ENCODE results near the gene DMD.

DNA sequence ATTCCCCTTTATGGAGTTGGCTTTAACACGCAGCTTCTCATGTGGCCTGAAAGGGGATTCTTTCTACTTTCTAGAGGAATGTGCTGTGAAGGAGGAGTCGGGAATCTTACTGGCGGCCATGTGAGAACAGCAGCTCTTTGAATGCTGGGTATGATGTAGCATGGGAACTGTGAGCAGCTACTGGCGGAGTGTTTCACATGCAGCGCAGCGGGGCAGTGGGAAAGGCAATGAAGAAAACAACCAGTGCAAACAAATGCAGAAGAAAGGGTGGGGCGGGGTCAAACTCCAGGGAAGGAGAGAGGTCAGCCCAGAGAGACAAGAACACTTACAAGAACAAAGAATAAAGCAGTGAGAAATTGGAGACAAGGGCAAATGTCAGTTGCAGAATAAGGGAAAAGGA lies 1775.8 kb downstream of the DMD start:
- no peak for TF ChIP-seq POLR2A (IDR thresholded peaks at IDR 0.05)
- TF ChIP-seq, protein P1, sequence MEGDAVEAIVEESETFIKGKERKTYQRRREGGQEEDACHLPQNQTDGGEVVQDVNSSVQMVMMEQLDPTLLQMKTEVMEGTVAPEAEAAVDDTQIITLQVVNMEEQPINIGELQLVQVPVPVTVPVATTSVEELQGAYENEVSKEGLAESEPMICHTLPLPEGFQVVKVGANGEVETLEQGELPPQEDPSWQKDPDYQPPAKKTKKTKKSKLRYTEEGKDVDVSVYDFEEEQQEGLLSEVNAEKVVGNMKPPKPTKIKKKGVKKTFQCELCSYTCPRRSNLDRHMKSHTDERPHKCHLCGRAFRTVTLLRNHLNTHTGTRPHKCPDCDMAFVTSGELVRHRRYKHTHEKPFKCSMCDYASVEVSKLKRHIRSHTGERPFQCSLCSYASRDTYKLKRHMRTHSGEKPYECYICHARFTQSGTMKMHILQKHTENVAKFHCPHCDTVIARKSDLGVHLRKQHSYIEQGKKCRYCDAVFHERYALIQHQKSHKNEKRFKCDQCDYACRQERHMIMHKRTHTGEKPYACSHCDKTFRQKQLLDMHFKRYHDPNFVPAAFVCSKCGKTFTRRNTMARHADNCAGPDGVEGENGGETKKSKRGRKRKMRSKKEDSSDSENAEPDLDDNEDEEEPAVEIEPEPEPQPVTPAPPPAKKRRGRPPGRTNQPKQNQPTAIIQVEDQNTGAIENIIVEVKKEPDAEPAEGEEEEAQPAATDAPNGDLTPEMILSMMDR (IDR thresholded peaks at IDR 0.05), result no peak
